Measurements from ENCODE around the gene FAAP20. TPM values are rescaled to one million over a fixed set of nuclear protein-coding genes. Genes with fewer than 3 reads are reported as not detected.

The FAAP20 gene
- total and polyA plus RNA-seq, 4 donors, result 5.6 to 31.5 (median 15.7) TPM

DNA sequence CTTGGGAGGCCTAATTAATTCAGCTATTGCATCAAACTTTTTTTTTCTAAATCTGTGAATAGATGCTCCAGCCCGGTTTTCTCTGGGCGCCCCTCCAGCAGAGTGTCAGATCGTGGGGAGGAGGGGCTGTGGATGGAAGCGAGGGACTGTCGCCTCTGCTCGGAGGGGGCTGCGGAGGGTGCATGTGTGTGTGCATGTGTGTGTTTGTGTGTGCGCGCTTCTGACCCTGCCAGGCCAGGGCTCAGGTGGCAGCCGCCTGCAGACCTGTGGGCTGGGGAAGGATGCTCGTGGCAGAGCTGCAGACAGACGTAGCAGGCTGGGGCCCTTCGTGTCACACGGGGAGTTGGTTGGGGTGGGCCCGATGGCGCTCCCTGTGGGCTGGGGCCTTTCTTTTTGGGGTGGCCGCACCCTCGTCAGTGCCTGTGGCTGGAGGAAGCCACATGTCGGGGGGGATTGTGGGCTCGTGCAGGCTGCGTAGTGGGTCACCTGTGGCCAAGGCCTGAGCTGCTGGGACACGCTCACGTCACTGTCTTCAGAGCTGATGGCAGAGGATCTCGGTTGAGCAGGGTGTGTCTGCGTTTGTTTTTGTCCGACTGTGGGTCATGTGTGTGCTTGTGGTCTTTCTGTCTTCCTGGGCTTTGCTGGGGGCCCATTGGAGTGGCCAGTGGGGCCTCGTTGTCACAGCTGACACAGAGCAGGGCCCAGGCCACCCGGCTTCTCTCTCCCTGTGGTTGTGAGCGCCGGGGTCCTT is 36.4 kb upstream of the FAAP20 start:
- 19% methylated on average over 30 of the region's 30 CpGs for WGBS
- Histone ChIP-seq H3K4me1 (ENCODE audit: control insufficient read depth in 4 of 4, insufficient read depth in 4 of 4, low read length in 3 of 4) (peaks cover 33 to 66% (median 57%) of the 10 kb centered on the region in 4 donors), H3K27ac (ENCODE audit: low read depth in 1 of 2, low read length in 2 of 2) (peak overlapping the region; percentile 91 to 93), H3K4me3 (ENCODE audit: low read depth in 1 of 3, low read length in 3 of 3) (peak overlapping the region; percentile 82 to 88 (median 83)), H3K36me3 (ENCODE audit: control insufficient read depth in 4 of 4, insufficient read depth in 3 of 4, low read depth in 1 of 4, low read length in 3 of 4) (no peaks in the 10 kb centered on the region), H3K27me3 (ENCODE audit: control insufficient read depth in 4 of 4, insufficient read depth in 4 of 4, low read length in 3 of 4) (no peaks in the 10 kb centered on the region), H3K9ac (ENCODE audit: low read depth in 1 of 2, low read length in 2 of 2) (peak overlapping the region; percentile 52 to 89), H3K9me3 (ENCODE audit: control insufficient read depth in 4 of 4, low read length in 3 of 4) (no peaks in the 10 kb centered on the region)
- TF ChIP-seq FOXA1 (IDR thresholded peaks at IDR 0.05), result no peak
- TF ChIP-seq, protein P1, sequence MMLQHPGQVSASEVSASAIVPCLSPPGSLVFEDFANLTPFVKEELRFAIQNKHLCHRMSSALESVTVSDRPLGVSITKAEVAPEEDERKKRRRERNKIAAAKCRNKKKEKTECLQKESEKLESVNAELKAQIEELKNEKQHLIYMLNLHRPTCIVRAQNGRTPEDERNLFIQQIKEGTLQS (IDR thresholded peaks at IDR 0.05), result no peak
- no peak for TF ChIP-seq FOXA2 (IDR thresholded peaks at IDR 0.05)
- DNase-seq (ENCODE audit: low spot score), result no peak

DNA sequence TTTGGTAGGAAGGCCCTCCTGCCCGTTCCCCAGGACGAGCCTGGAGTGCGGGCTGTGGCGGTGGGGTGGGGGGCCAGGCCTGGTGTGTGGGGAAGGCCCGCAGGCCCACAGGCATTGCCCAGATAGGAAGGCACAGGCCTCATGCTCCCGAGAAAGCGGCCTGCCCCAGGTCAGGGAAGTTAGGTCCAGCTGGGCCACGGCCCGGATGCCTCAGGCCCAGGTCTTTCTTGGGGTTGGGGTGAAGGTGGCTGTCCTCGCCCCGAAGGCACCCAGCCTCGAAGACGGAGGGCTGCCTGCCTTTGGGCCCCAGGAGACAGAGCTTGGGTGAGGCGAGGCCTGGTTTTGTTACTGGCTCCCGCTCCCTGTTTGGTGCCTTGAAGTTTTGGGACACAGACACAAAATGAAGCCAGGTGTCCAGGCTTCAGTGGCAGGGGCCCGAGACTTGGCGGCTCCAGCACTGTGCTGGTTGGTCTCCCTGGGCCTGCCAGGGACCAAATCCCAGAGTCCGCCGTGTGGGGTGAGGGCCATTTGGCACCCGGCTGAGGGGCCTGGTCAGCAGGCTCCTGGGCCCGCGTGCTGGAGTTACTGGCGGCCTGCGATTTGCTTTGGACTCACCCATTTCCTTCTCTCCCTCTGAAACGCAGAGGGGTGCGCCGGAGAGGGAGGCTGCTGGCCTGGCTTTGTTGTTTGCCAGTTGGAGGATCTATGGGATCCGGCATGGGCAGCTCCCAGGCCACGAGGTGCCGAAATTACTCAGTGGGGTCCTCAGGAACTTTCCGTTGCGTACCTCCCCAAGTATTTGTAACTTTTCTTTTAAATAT is 35.5 kb upstream of the FAAP20 start:
- no peak for TF ChIP-seq TAF1 (conservative IDR thresholded peaks at IDR 0.05)
- no peak for TF ChIP-seq HNF4G (IDR thresholded peaks at IDR 0.05)
- TF ChIP-seq RAD21 (IDR thresholded peaks at IDR 0.05), result peak in 1 of 2 donors; percentile 30
- TF ChIP-seq, protein P2, sequence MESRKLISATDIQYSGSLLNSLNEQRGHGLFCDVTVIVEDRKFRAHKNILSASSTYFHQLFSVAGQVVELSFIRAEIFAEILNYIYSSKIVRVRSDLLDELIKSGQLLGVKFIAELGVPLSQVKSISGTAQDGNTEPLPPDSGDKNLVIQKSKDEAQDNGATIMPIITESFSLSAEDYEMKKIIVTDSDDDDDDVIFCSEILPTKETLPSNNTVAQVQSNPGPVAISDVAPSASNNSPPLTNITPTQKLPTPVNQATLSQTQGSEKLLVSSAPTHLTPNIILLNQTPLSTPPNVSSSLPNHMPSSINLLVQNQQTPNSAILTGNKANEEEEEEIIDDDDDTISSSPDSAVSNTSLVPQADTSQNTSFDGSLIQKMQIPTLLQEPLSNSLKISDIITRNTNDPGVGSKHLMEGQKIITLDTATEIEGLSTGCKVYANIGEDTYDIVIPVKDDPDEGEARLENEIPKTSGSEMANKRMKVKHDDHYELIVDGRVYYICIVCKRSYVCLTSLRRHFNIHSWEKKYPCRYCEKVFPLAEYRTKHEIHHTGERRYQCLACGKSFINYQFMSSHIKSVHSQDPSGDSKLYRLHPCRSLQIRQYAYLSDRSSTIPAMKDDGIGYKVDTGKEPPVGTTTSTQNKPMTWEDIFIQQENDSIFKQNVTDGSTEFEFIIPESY (IDR thresholded peaks at IDR 0.05), result no peak
- peak in 1 of 2 donors; percentile 30 for TF ChIP-seq HNF4A (conservative IDR thresholded peaks at IDR 0.05)
- TF ChIP-seq RXRA (IDR thresholded peaks at IDR 0.05), result no peak
- peak; percentile 12 for TF ChIP-seq SP1 (IDR thresholded peaks at IDR 0.05)
- TF ChIP-seq YY1 (IDR thresholded peaks at IDR 0.05), result peak; percentile 26
- no peak for TF ChIP-seq JUND (IDR thresholded peaks at IDR 0.05)
- TF ChIP-seq, protein P3, sequence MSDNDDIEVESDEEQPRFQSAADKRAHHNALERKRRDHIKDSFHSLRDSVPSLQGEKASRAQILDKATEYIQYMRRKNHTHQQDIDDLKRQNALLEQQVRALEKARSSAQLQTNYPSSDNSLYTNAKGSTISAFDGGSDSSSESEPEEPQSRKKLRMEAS (IDR thresholded peaks at IDR 0.05), result peak; percentile 77
- no peak for TF ChIP-seq FOXA2 (IDR thresholded peaks at IDR 0.05)
- TF ChIP-seq, protein P1 (IDR thresholded peaks at IDR 0.05), result no peak
- Histone ChIP-seq H3K4me3 (ENCODE audit: low read depth in 1 of 3, low read length in 3 of 3) (peak overlapping the region; percentile 82 to 88 (median 83)), H3K4me1 (ENCODE audit: control insufficient read depth in 4 of 4, insufficient read depth in 4 of 4, low read length in 3 of 4) (peaks cover 24 to 58% (median 48%) of the 10 kb centered on the region in 4 donors), H3K36me3 (ENCODE audit: control insufficient read depth in 4 of 4, insufficient read depth in 3 of 4, low read depth in 1 of 4, low read length in 3 of 4) (no peaks in the 10 kb centered on the region), H3K9me3 (ENCODE audit: control insufficient read depth in 4 of 4, low read length in 3 of 4) (no peaks in the 10 kb centered on the region), H3K9ac (ENCODE audit: low read depth in 1 of 2, low read length in 2 of 2) (peak overlapping the region; percentile 41 to 89), H3K27me3 (ENCODE audit: control insufficient read depth in 4 of 4, insufficient read depth in 4 of 4, low read length in 3 of 4) (no peaks in the 10 kb centered on the region), H3K27ac (ENCODE audit: low read depth in 1 of 2, low read length in 2 of 2) (peak overlapping the region; percentile 91 to 93)
- 17% methylated on average over 32 of the region's 32 CpGs for WGBS
- DNase-seq (ENCODE audit: low spot score), result no peak
